ENCODE measurements around the gene DFFB.

DNA sequence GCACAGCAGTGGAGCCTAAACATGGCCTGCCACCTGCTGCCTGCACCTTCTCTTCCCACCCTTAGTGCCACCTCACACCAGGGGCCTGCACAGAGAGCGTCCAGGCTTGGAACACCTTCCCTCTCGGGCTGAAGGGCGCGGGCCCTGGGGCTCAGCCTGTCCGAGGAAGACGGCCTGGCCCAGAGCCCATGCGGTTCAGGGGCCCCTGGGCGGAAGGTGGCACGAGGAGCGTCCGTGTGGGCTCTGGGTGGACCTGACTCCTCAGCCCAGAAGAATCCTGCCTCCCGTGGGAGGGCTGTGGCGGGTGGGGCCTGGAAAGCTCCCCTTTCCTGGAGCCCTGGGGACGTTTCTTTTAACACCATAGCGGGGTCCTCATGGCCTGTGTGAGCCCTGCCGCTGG, 19.4 kb downstream of the DFFB start:
- TF ChIP-seq POLR2A (IDR thresholded peaks at IDR 0.05; ENCODE audit: low read length) (no peak), GATA1 (IDR thresholded peaks at IDR 0.05; ENCODE audit: low read depth, low read length) (no peak)
